ENCODE data around the gene ZNF133.
"Not testable (repeated sequence)": the region's sequence is repeated elsewhere in the genome, so short reads cannot be mapped to it uniquely, and the experiment has no call there.

The ZNF133 gene

DNA sequence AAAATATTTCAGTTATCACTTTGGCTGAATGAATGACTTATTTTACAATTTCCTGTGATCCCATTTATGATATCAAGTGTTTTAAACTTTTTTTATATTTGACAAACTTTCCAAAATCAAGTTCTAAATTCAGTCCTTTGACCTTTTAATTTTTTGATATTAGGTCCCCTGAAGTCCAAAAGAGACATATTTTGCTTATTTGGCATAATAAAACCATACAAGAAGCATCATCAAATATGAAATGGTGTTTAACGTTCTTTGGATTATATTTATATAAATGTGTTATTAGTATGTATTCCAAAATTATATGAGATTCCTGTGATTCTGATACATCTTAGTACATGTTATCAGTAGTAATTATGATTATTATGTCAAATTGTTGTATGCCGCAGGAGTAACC is 38.7 kb downstream of the ZNF133 start:
- H3K79me2 ChIP-seq (ENCODE audit: low read length): no peaks in the 10 kb centered on the region
- H4K20me1 ChIP-seq (ENCODE audit: insufficient read depth, low read length): no peaks in the 10 kb centered on the region
- H3K4me1 ChIP-seq (ENCODE audit: low read length): no peaks in the 10 kb centered on the region
- H3K27ac ChIP-seq (ENCODE audit: low read length): no peak overlapping the region
- no peaks in the 10 kb centered on the region for H3K27me3 ChIP-seq (replicated peaks; ENCODE audit: insufficient read depth, low read length)
- DNase-seq: no peak
- H3K4me2 ChIP-seq (ENCODE audit: low read depth, low read length): no peak overlapping the region
- TF ChIP-seq, protein P1, sequence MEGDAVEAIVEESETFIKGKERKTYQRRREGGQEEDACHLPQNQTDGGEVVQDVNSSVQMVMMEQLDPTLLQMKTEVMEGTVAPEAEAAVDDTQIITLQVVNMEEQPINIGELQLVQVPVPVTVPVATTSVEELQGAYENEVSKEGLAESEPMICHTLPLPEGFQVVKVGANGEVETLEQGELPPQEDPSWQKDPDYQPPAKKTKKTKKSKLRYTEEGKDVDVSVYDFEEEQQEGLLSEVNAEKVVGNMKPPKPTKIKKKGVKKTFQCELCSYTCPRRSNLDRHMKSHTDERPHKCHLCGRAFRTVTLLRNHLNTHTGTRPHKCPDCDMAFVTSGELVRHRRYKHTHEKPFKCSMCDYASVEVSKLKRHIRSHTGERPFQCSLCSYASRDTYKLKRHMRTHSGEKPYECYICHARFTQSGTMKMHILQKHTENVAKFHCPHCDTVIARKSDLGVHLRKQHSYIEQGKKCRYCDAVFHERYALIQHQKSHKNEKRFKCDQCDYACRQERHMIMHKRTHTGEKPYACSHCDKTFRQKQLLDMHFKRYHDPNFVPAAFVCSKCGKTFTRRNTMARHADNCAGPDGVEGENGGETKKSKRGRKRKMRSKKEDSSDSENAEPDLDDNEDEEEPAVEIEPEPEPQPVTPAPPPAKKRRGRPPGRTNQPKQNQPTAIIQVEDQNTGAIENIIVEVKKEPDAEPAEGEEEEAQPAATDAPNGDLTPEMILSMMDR (IDR thresholded peaks at IDR 0.05; ENCODE audit: low read length): no peak
- no peak for TF ChIP-seq EZH2phosphoT487 (IDR thresholded peaks at IDR 0.05; ENCODE audit: low read length)
- no peak for TF ChIP-seq EZH2 (optimal IDR thresholded peaks at IDR 0.05; ENCODE audit: low read depth, low read length)
- no peaks in the 10 kb centered on the region for H3K9me3 ChIP-seq (replicated peaks; ENCODE audit: insufficient read depth, low read length)
- no peaks in the 10 kb centered on the region for H3K9me2 ChIP-seq (replicated peaks; ENCODE audit: insufficient read depth, low read length)
- no peak overlapping the region for H2AFZ ChIP-seq (ENCODE audit: low read length)
- no peak overlapping the region for H3K9ac ChIP-seq (ENCODE audit: low read length)
- no peaks in the 10 kb centered on the region for H3F3A ChIP-seq (ENCODE audit: insufficient read depth, low read length)
- no peak overlapping the region for H3K4me3 ChIP-seq (ENCODE audit: low read length)
- no peaks in the 10 kb centered on the region for H3K36me3 ChIP-seq (replicated peaks; ENCODE audit: insufficient read depth, low read length)

DNA sequence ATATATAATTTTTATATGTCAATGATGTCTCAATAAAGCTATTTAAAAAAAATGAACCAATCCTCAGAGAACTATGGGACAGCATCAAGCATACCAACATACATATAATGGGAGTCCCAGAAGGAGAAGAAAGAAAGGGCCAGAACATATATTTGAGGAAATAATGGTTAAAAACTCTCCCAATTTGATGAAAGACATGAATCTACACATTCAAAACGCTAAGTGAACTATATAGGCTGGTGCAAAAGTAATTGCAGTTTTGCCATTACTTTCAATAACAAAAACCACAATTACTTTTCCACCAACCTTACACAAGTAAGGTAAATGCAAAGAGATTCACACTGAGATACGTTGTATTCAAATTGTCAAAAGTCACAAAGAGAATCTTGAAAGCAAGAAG is 43.4 kb downstream of the ZNF133 start:
- Histone ChIP-seq H3K4me1 (ENCODE audit: low read length) (no peaks in the 10 kb centered on the region), H4K20me1 (ENCODE audit: insufficient read depth, low read length) (no peaks in the 10 kb centered on the region), H3K27ac (ENCODE audit: low read length) (no peak overlapping the region), H2AFZ (ENCODE audit: low read length) (no peak overlapping the region), H3F3A (ENCODE audit: insufficient read depth, low read length) (no peaks in the 10 kb centered on the region), H3K79me2 (ENCODE audit: low read length) (no peaks in the 10 kb centered on the region), H3K9me2 (replicated peaks; ENCODE audit: insufficient read depth, low read length) (no peaks in the 10 kb centered on the region), H3K9ac (ENCODE audit: low read length) (no peak overlapping the region), H3K36me3 (replicated peaks; ENCODE audit: insufficient read depth, low read length) (no peaks in the 10 kb centered on the region), H3K4me2 (ENCODE audit: low read depth, low read length) (no peak overlapping the region), H3K9me3 (replicated peaks; ENCODE audit: insufficient read depth, low read length) (no peaks in the 10 kb centered on the region), H3K27me3 (replicated peaks; ENCODE audit: insufficient read depth, low read length) (no peaks in the 10 kb centered on the region), H3K4me3 (ENCODE audit: low read length) (no peak overlapping the region)
- no peak for TF ChIP-seq EZH2 (optimal IDR thresholded peaks at IDR 0.05; ENCODE audit: low read depth, low read length)
- TF ChIP-seq, protein P1 (IDR thresholded peaks at IDR 0.05; ENCODE audit: low read length): no peak
- no peak for TF ChIP-seq EZH2phosphoT487 (IDR thresholded peaks at IDR 0.05; ENCODE audit: low read length)
- no peak for DNase-seq

DNA sequence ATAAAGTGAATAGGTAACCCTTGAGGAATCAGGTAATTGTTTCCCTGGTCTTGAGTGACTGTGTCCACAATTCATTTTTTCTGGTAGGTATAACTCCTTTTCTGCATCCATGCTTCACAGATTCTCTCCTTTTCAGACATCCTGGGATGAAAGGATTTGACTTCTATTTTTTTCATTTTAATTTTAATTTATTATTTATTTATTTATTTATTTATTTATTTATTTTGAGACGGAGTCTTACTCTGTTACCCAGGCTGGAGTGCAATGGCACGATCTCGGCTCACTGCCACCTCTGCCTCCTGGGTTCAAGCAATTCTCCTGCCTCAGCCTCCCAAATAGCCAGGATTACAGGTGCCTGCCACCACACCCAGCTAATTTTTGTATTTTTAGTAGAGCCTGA is 61.4 kb downstream of the ZNF133 start:
- H3K36me3 ChIP-seq (replicated peaks; ENCODE audit: insufficient read depth, low read length); H3K4me1 ChIP-seq (ENCODE audit: low read length); H2AFZ ChIP-seq (ENCODE audit: low read length): not testable (repeated sequence)

DNA sequence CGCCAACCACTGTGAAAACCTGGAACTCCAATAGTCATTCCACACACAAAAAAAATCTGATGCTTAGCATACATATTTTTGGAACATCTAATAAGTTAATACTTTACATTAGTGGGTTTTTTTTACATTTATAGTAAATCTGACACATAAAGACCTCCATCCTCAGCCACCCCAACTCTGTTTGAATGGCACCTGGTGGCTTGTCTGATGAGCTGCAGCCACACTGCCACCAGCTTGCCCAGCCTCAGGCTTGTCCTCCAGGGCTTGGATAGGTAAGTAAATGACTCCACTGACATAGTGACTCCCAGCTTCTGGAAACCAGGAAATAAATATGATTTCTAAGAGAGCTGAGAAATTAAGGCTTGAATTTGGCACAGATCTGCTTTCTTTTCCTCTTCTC is 71.5 kb downstream of the ZNF133 start:
- H3K79me2 ChIP-seq (ENCODE audit: low read length): no peaks in the 10 kb centered on the region
- H3K36me3 ChIP-seq (replicated peaks; ENCODE audit: insufficient read depth, low read length): no peaks in the 10 kb centered on the region
- H2AFZ ChIP-seq (ENCODE audit: low read length): peak overlapping the region; percentile 48
- H3K9me2 ChIP-seq (replicated peaks; ENCODE audit: insufficient read depth, low read length): no peaks in the 10 kb centered on the region
- DNase-seq: no peak
- no peaks in the 10 kb centered on the region for H3K27me3 ChIP-seq (replicated peaks; ENCODE audit: insufficient read depth, low read length)
- H3K4me1 ChIP-seq (ENCODE audit: low read length): peaks cover 11% of the 10 kb centered on the region
- no peaks in the 10 kb centered on the region for H4K20me1 ChIP-seq (ENCODE audit: insufficient read depth, low read length)
- no peak overlapping the region for H3K4me2 ChIP-seq (ENCODE audit: low read depth, low read length)
- no peak overlapping the region for H3K27ac ChIP-seq (ENCODE audit: low read length)
- H3K9ac ChIP-seq (ENCODE audit: low read length): no peak overlapping the region
- TF ChIP-seq, protein P1 (IDR thresholded peaks at IDR 0.05; ENCODE audit: low read length): no peak
- no peak for TF ChIP-seq EZH2 (optimal IDR thresholded peaks at IDR 0.05; ENCODE audit: low read depth, low read length)
- no peak for TF ChIP-seq EZH2phosphoT487 (IDR thresholded peaks at IDR 0.05; ENCODE audit: low read length)
- no peaks in the 10 kb centered on the region for H3F3A ChIP-seq (ENCODE audit: insufficient read depth, low read length)
- H3K4me3 ChIP-seq (ENCODE audit: low read length): no peak overlapping the region
- H3K9me3 ChIP-seq (replicated peaks; ENCODE audit: insufficient read depth, low read length): no peaks in the 10 kb centered on the region

More for the DNA sequence above, 61.4 kb downstream of the ZNF133 start:
- H3K9me2 ChIP-seq (replicated peaks; ENCODE audit: insufficient read depth, low read length); H3K79me2 ChIP-seq (ENCODE audit: low read length); H3F3A ChIP-seq (ENCODE audit: insufficient read depth, low read length); H3K4me3 ChIP-seq (ENCODE audit: low read length); H3K4me2 ChIP-seq (ENCODE audit: low read depth, low read length); H3K9me3 ChIP-seq (replicated peaks; ENCODE audit: insufficient read depth, low read length); H3K27ac ChIP-seq (ENCODE audit: low read length); H4K20me1 ChIP-seq (ENCODE audit: insufficient read depth, low read length); H3K27me3 ChIP-seq (replicated peaks; ENCODE audit: insufficient read depth, low read length); H3K9ac ChIP-seq (ENCODE audit: low read length); DNase-seq: not testable (repeated sequence)

All from MM.1S (cell line).